Endometrial microvascular endothelial cells (primary cell): ENCODE data around the gene CAD. TPM values are rescaled to one million over a fixed set of nuclear protein-coding genes. Genes with fewer than 3 reads are reported as not detected.
"Not testable (repeated sequence)": the region's sequence is repeated elsewhere in the genome, so short reads cannot be mapped to it uniquely, and the experiment has no call there.

ENCODE experiments used
- in situ Hi-C: cut with HindIII; loops from 2 replicates; pipeline ENCODE4 v1.10.0; 2017; ENCODE audit warnings: low sequenced_read_pairs, low pct_unique_long_range_greater_than_20kb; ENCODE audit errors: inconsistent ontology term
- total RNA-seq: library from RNA; depleted of rRNA; stranded (reverse); fragments of >200 nt; gene quantifications from one replicate; pipeline ENCODE4 v1.2.3, GENCODE V29; 2015; ENCODE audit errors: inconsistent ontology term

The CAD gene
- total RNA-seq, 1 donor from 2014 or later: 82.7 TPM

GRCh38 chr2:27270131-27270530 is 53.0 kb downstream of the CAD start:
- in situ Hi-C loops: no loop called here

- in situ Hi-C loops: no loop called here
These were observed 53.5 kb downstream of the CAD start for GRCh38 chr2:27270670-27271069.

- in situ Hi-C loops: no loop called here
These were observed 54.6 kb downstream of the CAD start for GRCh38 chr2:27271631-27272340.

GRCh38 chr2:27272537-27273522 is 55.7 kb downstream of the CAD start:
- in situ Hi-C loops: not testable (repeated sequence)

GRCh38 chr2:27275211-27276150 is 58.3 kb downstream of the CAD start, which contains the start of gene DNAJC5G:
DNAJC5G (plus strand) TSS chr2:27275433; CDS start chr2:27276729, 1,296 bp downstream.
- in situ Hi-C loops: no loop called here

GRCh38 chr2:27278010-27278409 is 60.8 kb downstream of the CAD start:
- in situ Hi-C loops: no loop called here

GRCh38 chr2:27280826-27281225 is 63.7 kb downstream of the CAD start:
- in situ Hi-C loops: no loop called here

GRCh38 chr2:27281442-27281841 is 64.3 kb downstream of the CAD start:
- in situ Hi-C loops: no loop called here

GRCh38 chr2:27281855-27282559 is 64.8 kb downstream of the CAD start, which contains the start of gene TRIM54:
TRIM54 (plus strand) TSS chr2:27282429; CDS start chr2:27282732, 303 bp downstream.
- in situ Hi-C loops: no loop called here

GRCh38 chr2:27282892-27283291 is 65.7 kb downstream of the CAD start:
- in situ Hi-C loops: no loop called here

- in situ Hi-C loops: no loop called here
These were observed 67.8 kb downstream of the CAD start for GRCh38 chr2:27284996-27285395.

GRCh38 chr2:27285481-27285880 is 68.3 kb downstream of the CAD start:
- in situ Hi-C loops: no loop called here

GRCh38 chr2:27288610-27289009 is 71.4 kb downstream of the CAD start:
- in situ Hi-C loops: no loop called here

GRCh38 chr2:27290549-27290948 is 73.4 kb downstream of the CAD start:
- in situ Hi-C loops: no loop called here

GRCh38 chr2:27291865-27292264 is 74.7 kb downstream of the CAD start:
- in situ Hi-C loops: no loop called here
